Measurements from ENCODE around the gene SNU13.

- TF ChIP-seq, protein P1, sequence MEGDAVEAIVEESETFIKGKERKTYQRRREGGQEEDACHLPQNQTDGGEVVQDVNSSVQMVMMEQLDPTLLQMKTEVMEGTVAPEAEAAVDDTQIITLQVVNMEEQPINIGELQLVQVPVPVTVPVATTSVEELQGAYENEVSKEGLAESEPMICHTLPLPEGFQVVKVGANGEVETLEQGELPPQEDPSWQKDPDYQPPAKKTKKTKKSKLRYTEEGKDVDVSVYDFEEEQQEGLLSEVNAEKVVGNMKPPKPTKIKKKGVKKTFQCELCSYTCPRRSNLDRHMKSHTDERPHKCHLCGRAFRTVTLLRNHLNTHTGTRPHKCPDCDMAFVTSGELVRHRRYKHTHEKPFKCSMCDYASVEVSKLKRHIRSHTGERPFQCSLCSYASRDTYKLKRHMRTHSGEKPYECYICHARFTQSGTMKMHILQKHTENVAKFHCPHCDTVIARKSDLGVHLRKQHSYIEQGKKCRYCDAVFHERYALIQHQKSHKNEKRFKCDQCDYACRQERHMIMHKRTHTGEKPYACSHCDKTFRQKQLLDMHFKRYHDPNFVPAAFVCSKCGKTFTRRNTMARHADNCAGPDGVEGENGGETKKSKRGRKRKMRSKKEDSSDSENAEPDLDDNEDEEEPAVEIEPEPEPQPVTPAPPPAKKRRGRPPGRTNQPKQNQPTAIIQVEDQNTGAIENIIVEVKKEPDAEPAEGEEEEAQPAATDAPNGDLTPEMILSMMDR (IDR thresholded peaks at IDR 0.05) = no peak
- TF ChIP-seq EP300 (IDR thresholded peaks at IDR 0.05) = no peak
These were observed 15.7 kb downstream of the SNU13 start for GRCh38 chr22:41672780-41673509.
